DMS 273 (cell line): ENCODE measurements around the gene RAD50.
A peak's percentile ranks its signal among the peaks of the same experiment; 100 is the strongest.
"Not testable (repeated sequence)": the region's sequence is repeated elsewhere in the genome, so short reads cannot be mapped to it uniquely, and the experiment has no call there.

ENCODE experiments used
- DNase-seq: peaks from one replicate; lab custom pipeline; 2025; ENCODE audit not compliant: unreplicated experiment; lab: John Stamatoyannopoulos, UW

RAD50 gene

DNA sequence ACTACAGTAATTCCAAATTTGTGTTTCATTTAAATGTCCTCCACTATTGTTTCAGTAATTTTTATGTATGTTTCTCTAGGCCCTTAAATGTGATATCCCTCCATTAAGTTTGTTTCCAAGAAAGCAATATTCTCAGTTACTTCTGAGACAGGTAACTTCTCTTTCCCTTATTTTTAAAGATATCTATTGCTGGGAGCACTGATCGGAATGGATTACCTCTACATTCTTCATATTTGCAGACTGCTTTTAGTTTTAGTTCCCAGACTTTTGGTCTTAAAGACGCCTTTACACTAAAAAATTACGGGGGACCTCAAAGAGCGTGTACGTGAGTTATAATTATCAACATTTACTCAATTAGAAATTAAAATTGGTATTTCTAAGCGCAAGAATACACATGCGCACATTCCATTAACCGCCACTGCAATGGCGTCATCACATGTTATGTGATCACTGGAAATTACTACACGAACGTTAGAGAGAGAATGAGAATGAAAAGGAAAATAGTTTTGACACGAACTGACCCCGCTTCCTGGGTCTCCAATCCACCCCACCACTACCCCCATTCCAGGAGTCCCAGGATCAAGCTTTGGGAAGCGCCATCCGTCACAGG lies 519 bp upstream of the RAD50 start:
- no peak for DNase-seq

GRCh38 chr5:132557478-132558172 lies 848 bp downstream of the RAD50 start:
- DNase-seq, result peak; percentile 74

DNA sequence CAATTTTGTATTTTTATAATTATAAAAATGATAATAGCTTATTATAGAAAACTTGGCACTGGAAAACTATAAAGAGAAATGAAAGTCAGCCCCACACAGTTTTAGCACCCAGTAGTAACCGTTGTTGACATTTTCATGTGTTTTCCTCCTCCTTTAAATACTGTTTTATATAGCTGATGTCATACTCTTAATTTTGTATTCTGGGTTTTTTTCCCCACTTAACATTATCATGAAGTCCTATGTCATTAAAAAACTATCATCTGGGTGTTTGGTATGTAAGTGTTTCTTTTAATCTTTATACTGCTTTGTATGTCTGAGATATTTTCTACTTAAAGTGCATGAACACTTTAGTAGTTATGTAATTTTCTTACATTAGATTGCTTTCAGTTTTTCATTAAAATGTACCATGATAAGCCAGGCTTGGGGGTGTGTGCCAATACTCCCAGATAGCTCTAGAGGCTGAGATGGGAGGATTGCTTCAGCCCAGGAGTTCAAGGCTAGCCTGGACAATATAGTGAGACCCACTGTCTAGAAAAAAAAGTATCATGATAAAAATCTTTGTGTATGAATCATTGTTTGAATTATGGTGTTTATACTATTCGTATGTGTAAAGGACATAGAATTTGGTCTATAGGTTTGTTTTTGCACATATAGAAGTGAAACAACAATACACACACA lies 2.7 kb downstream of the RAD50 start:
- no peak for DNase-seq

DNA sequence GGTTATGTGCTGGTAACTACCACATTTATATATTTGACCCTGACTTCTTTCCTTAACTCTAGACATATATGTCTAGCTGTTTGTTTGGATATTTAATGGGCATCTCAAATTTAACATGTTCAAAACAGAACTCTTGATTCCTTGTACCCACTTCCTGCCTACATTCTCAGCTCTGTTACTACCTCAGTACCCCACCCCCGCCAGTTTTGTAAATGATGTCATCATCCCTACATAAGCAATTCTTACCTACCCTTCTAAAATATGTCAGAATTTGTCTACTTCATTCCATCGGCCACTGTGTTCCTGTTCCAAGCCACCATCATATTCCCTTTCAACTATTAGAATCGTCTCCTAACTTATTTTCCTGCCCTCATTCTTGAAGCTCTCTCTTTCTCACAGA lies 4.8 kb downstream of the RAD50 start:
- DNase-seq, result no peak

DNA sequence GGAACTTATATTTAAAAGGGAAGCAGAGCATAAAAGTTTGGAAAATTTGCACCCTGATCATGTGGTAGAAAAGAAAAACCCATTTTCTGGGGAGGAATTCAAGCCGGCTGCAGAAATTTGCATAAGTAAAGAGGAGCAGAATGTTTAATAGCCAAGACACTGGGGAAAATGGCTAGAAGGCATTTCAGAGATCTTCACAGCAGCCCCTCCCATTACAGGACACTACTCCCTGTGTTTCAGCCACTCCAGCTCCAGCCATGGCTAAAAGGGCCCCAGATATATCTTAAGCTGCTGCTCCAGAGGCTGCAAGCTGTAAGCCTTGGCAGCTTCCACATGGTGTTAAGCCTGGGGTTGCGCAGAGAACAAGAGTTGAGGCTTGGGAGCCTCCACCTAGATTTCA lies 7.8 kb downstream of the RAD50 start:
- not testable (repeated sequence) for DNase-seq

DNA sequence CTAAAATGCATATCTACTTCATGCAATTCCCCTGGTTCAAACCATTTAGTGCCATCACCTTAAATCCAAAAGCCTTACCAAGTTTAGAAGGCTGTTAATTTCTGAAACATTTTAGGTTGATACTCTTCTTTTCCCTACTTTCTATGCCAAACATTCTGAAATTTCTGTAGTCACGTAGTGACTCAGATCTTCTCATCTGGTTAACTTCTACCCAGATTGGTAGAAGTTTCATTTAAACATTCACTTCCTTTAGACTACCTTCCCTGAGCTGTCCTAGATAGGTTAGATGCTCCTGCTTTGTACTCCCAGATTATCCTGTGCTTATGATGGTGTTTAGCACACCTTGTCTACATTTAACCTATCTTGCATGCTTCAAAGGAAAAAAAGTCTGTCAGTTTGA lies 9.9 kb downstream of the RAD50 start:
- no peak for DNase-seq

- no peak for DNase-seq
These were observed 19.3 kb downstream of the RAD50 start for GRCh38 chr5:132576123-132576522.

GRCh38 chr5:132584560-132584959 lies 27.8 kb downstream of the RAD50 start:
- not testable (repeated sequence) for DNase-seq

GRCh38 chr5:132586063-132586462 lies 29.3 kb downstream of the RAD50 start:
- no peak for DNase-seq

DNA sequence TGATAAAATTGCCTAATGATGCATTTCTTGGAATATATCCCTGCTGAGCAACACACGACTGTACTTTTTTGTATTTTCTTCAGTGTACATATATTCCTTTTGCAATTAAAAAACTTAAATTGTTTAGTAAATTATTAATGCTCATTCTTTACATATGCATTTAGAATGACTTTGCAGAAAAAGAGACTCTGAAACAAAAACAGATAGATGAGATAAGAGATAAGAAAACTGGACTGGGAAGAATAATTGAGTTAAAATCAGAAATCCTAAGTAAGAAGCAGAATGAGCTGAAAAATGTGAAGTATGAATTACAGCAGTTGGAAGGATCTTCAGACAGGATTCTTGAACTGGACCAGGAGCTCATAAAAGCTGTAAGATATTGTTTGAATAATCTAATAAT lies 32.7 kb downstream of the RAD50 start:
- DNase-seq, result no peak

- DNase-seq, result no peak
These were observed 34.4 kb downstream of the RAD50 start for GRCh38 chr5:132591145-132591544.

- no peak for DNase-seq
These were observed 35.7 kb downstream of the RAD50 start for GRCh38 chr5:132592521-132592920.

DNA sequence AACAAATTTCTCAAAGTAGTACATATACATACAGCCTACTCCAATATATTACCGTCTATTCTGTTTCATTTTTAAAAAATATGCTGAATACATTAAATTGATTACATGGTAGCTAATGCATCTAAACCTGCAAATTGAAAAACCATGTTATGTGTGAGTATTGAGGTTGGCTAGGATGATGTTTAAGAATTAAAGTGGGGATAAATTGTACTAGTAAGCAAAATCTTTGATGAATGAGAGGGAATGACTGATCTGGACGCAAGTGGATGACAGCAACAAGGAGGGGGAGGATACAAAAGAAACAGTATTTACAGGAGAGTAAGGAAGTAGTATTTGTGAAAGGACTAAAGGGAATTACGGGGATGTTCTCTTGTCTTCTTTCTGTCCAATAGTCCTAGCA lies 37.4 kb downstream of the RAD50 start:
- DNase-seq, result no peak

GRCh38 chr5:132595624-132596023 lies 38.8 kb downstream of the RAD50 start:
- no peak for DNase-seq

GRCh38 chr5:132601071-132601728 lies 44.4 kb downstream of the RAD50 start:
- no peak for DNase-seq

GRCh38 chr5:132607095-132607494 lies 50.3 kb downstream of the RAD50 start:
- no peak for DNase-seq

DNA sequence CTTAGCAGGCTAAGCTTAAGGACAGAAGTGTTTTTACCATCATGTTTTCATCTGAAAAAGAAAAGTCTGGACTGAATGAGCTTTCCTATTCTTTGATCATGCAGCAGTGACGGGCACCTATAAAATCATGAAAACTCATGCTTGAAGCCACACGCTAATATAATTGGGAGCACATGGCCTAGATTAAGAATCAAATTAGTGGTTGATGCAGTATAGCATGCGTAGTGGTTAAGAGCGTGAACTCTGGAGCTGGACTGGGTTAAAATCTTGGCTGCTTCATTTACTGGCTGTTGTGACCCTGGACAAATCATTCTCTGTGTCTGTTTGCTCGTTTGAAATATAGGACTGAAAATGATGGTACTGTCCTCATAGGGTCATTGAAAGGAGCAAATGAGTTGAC lies 51.3 kb downstream of the RAD50 start:
- DNase-seq, result no peak

DNA sequence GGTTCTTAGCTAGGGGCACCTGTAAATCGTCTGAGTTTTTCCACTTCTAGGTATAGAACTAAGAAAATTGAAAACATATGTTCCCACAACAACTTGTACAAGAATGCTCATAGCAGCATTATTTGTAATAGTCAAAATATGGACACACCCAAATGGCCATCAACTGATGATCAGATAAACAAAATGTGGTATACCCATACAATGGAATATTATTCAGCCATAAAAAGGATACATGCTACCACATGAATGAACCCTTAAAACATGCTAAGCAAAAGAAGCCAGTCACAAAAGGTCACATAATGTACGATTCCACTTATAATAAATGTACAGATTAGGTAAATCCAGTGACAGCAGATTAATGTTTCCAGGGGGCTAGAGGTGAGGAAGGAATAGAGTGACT lies 55.2 kb downstream of the RAD50 start:
- DNase-seq, result no peak

DNA sequence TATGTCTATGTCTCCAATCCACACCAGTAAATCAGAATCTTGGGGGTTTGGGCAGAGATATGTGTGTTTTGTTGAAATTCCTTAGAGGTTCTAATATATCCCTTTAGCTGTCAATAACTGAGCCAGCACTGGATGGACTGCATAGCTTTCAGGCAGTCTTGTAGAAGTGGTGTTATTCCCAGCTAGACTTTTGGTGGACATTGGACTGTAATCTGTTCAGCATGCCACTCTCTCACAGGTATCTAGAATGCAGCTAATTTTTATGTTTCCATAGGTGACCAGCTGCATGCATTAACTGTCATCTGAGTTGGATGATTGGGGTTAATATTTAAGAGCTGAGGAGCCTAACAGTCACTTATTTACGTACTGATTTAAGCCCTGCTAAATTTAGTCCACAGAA lies 56.1 kb downstream of the RAD50 start:
- no peak for DNase-seq

- no peak for DNase-seq
These were observed 64.9 kb downstream of the RAD50 start for GRCh38 chr5:132621699-132622098.

- DNase-seq, result no peak
These were observed 65.8 kb downstream of the RAD50 start for GRCh38 chr5:132622608-132623007.

- DNase-seq, result no peak
These were observed 70.7 kb downstream of the RAD50 start for GRCh38 chr5:132627470-132627869.
